NT2/D1 (cell line): ENCODE data around the gene ZBTB20.

ENCODE experiments used
- SUZ12 ChIP-seq: IDR thresholded peaks from 2 replicates; pipeline ENCODE4 v1.6.1; 2011; ENCODE audit not compliant: insufficient read length, insufficient read depth; ENCODE audit errors: extremely low read depth
- ZNF274 ChIP-seq: IDR thresholded peaks from 2 replicates; pipeline ENCODE4 v1.6.1; 2011; ENCODE audit warnings: mild to moderate bottlenecking, low read depth, low read length

DNA sequence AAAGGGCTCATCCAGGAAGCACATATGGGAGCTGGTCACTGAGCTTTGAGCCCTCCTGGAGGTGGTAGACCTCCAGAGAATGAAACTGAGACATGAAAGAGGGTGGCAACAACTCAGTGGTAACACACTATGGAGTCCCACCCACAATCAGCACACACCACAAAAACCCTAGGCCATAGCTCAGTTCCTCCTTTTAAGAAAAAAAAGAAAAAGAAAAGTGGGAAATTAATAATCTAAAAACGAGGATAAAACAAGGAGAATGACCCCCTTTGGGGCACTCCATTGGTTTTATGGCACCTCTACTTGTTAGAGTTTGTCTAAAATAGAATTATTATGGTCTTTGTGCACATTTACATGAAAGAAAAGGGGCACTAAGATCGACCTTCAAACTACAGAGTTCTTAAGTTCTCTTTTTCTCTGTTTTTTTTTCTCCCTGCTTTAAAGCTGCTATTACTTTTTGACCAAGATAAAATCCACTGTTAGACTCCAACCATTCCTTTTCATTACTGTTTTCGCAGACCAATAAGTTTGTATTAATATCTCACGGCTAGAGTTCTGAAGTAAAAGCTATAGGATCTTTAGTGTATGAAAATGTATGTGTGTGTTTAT, 40.2 kb upstream of the ZBTB20 start:
- TF ChIP-seq SUZ12 (no peak), ZNF274 (no peak)
